K562 (cell line): ENCODE data around the gene FXYD4. TPM values are rescaled to one million over a fixed set of nuclear protein-coding genes. Genes with fewer than 3 reads are reported as not detected.

Source experiments
- CEBPG ChIP-seq, 3 experiments: fragments of 200-800 bp in 1 of 3; sonication (Bioruptor generic) in 1 of 3; sonication (generic) in 1 of 3; formaldehyde crosslinking in 1 of 3; IDR thresholded peaks in 2 of 3; conservative IDR thresholded peaks in 1 of 3; 2 replicates each; pipeline versions ENCODE4 v1.6.1 to v1.8.0; 2016 to 2022; ENCODE audit warnings: missing compliant biosample characterization in 2 of 3, missing genetic modification characterization in 2 of 3, mild to moderate bottlenecking in 1 of 3, missing genetic modification reagents in 1 of 3
- CUX1 ChIP-seq: fragments of 200-800 bp; sonication (Bioruptor generic); IDR thresholded peaks from 2 replicates; pipeline ENCODE4 v1.6.1; 2016; ENCODE audit warnings: missing genetic modification characterization, missing compliant biosample characterization
- FOXJ2 ChIP-seq: fragments of 200-800 bp; sonication (Bioruptor generic); IDR thresholded peaks from 2 replicates; pipeline ENCODE4 v1.6.1; 2016; ENCODE audit warnings: missing genetic modification characterization, missing compliant biosample characterization
- NEUROD1 ChIP-seq: fragments of 150-350 bp; IDR thresholded peaks from 2 replicates; pipeline ENCODE4 v1.6.1; 2014; ENCODE audit warnings: borderline replicate concordance, low read length, low read depth; ENCODE audit not compliant: partially characterized antibody
- POLR2H ChIP-seq: IDR thresholded peaks from 2 replicates; pipeline ENCODE4 v1.6.1; 2016; ENCODE audit warnings: missing genetic modification characterization, low read depth, mild to moderate bottlenecking, control low read depth, missing compliant biosample characterization, moderate library complexity
- RFX1 ChIP-seq: fragments of 450-650 bp; IDR thresholded peaks from 2 replicates; pipeline ENCODE4 v1.6.1; 2016; ENCODE audit warnings: mild to moderate bottlenecking, moderate library complexity
- TOE1 ChIP-seq, 2 experiments: fragments of 450-650 bp in 1 of 2; sonication (generic) in 1 of 2; formaldehyde crosslinking in 1 of 2; IDR thresholded peaks; 2 replicates each; pipeline versions ENCODE4 v1.7.1 to v1.8.0; 2016 to 2022; ENCODE audit warnings: borderline replicate concordance in 2 of 2, mild to moderate bottlenecking in 2 of 2, antibody characterized with exemption in 1 of 2, inconsistent platforms in 1 of 2, low read depth in 1 of 2, missing genetic modification reagents in 1 of 2, moderate library complexity in 1 of 2
- TRIM24 ChIP-seq, 2 experiments: fragments of 450-650 bp; IDR thresholded peaks; 2 replicates each; pipeline ENCODE4 v1.6.1; 2016
- ZBTB11 ChIP-seq, 3 experiments: fragments of 200-800 bp in 1 of 3; fragments of 250-450 bp in 1 of 3; fragments of 450-650 bp in 1 of 3; sonication (Bioruptor Pico) in 1 of 3; sonication (Bioruptor generic) in 1 of 3; formaldehyde crosslinking in 1 of 3; IDR thresholded peaks; 2 replicates each; pipeline versions ENCODE4 v1.6.1 to v1.8.0; 2016 to 2022; ENCODE audit warnings: mild to moderate bottlenecking in 2 of 3, missing genetic modification characterization in 2 of 3, missing compliant biosample characterization in 1 of 3, moderate library complexity in 1 of 3
- ZNF584 ChIP-seq: fragments of 200-800 bp; sonication (Bioruptor generic); IDR thresholded peaks from 2 replicates; pipeline ENCODE4 v1.6.1; 2016; ENCODE audit warnings: low read depth, mild to moderate bottlenecking, missing genetic modification characterization, missing compliant biosample characterization
- ZNF79 ChIP-seq: fragments of 250-450 bp; sonication (Bioruptor Pico); IDR thresholded peaks from 2 replicates; pipeline ENCODE4 v1.4.0; 2020; ENCODE audit warnings: low read depth, mild to moderate bottlenecking, moderate library complexity
- polyA plus RNA-seq, 8 experiments: library from polyadenylated mRNA; depleted of rRNA in 4 of 8; stranded (reverse) in 5 of 8; unstranded in 3 of 8; fragments of >200 nt; fragmentation: Nextera tagmentation in 2 of 8; fragmentation: Illumina TruSeq in 1 of 8; extraction: Ambion mirVana in 2 of 8; extraction: Trizol in 1 of 8; gene quantifications; 2 replicates each; pipeline versions ENCODE4 v1.2.1 to v1.2.3, GENCODE V29; 2011 to 2014; ENCODE audit warnings: inconsistent platforms in 1 of 8, missing spikeins in 1 of 8
- total RNA-seq, 7 experiments: library from RNA; depleted of rRNA in 6 of 7; stranded (reverse); fragments of >200 nt in 6 of 7; fragmentation: Illumina TruSeq in 2 of 7; extraction: Trizol in 2 of 7; gene quantifications; 2 replicates each; pipeline versions ENCODE4 v1.2.1 to v1.2.3, GENCODE V29; 2011 to 2021; ENCODE audit warnings: low replicate concordance in 1 of 7

FXYD4 gene
- total and polyA plus RNA-seq, 9 of the 15 experiments (the other 6 are each of a cell fraction or from before 2014, with no cell fraction given): not detected

- no peak for TF ChIP-seq POLR2H (tag)
- 0 out of 2 replicates have a peak, but pooled peaks have one; percentile 2 for TF ChIP-seq FOXJ2 (tag)
- TF ChIP-seq ZNF79: no peak
- 0 out of 2 replicates have a peak, but pooled peaks have one; percentile 31 for TF ChIP-seq ZNF584 (CRISPR knock-in tag)
- peak in 1 of 3 experiments; percentile 53; a peak in 2 of 6 replicates for TF ChIP-seq ZBTB11 (CRISPR knock-in tag; IDR thresholded peaks at IDR 0.05)
- no peak for TF ChIP-seq NEUROD1
- peak; percentile 5; the same call in 1 of the 2 replicates for TF ChIP-seq TOE1 (IDR thresholded peaks at IDR 0.05; ENCODE audit: borderline replicate concordance)
- no peak for TF ChIP-seq TOE1 (CRISPR knock-in tag; IDR thresholded peaks at IDR 0.05; ENCODE audit: borderline replicate concordance, low read depth)
- 0 out of 2 replicates have a peak, but pooled peaks have one; percentile 18 for TF ChIP-seq RFX1
- no peak for TF ChIP-seq CEBPG (CRISPR knock-in tag; IDR thresholded peaks at IDR 0.05)
- TF ChIP-seq CEBPG (tag; conservative IDR thresholded peaks at IDR 0.05 in 1 of 2, IDR thresholded peaks at IDR 0.05 in 1 of 2): peak in 1 of 2 experiments; percentile 22; a peak in 1 of 4 replicates
- TF ChIP-seq CUX1 (CRISPR knock-in tag): 0 out of 2 replicates have a peak, but pooled peaks have one; percentile 14
- TF ChIP-seq TRIM24 (IDR thresholded peaks at IDR 0.05): peak in 1 of 2 experiments; percentile 2; a peak in 1 of 4 replicates
These were observed 49.7 kb downstream of the FXYD4 start (continued) for GRCh38 chr10:43421201-43421507.
